ENCODE measurements around the gene SLC20A1. TPM values are rescaled to one million over a fixed set of nuclear protein-coding genes. Genes with fewer than 3 reads are reported as not detected.

Gene SLC20A1
- total RNA-seq, 1 experiment from 2014 or later: 154 TPM

DNA sequence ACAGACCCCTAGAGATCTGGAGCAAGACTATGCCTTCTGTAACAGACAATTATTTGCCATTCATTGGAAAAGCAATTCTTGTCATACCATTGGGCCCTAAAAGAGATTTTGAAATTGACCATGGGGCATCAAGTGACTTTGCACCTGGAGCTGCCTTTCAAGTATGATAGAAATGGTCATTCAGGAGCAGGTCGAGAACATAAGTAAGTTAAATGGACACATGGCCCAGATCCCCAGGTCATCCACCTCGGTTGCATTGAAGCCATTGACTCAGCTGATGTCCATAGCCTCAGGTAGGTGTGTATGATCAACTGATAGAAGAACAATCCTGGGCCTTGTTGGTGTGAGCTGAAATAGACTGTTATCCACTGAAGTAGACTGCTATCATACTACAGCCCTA is 42.0 kb upstream of the SLC20A1 start:
- TF ChIP-seq, protein P1, sequence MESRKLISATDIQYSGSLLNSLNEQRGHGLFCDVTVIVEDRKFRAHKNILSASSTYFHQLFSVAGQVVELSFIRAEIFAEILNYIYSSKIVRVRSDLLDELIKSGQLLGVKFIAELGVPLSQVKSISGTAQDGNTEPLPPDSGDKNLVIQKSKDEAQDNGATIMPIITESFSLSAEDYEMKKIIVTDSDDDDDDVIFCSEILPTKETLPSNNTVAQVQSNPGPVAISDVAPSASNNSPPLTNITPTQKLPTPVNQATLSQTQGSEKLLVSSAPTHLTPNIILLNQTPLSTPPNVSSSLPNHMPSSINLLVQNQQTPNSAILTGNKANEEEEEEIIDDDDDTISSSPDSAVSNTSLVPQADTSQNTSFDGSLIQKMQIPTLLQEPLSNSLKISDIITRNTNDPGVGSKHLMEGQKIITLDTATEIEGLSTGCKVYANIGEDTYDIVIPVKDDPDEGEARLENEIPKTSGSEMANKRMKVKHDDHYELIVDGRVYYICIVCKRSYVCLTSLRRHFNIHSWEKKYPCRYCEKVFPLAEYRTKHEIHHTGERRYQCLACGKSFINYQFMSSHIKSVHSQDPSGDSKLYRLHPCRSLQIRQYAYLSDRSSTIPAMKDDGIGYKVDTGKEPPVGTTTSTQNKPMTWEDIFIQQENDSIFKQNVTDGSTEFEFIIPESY (IDR thresholded peaks at IDR 0.05; ENCODE audit: extremely low read depth, insufficient replicate concordance, low read length): no peak
- no peak for TF ChIP-seq JUND (IDR thresholded peaks at IDR 0.05)
- TF ChIP-seq, protein P2, sequence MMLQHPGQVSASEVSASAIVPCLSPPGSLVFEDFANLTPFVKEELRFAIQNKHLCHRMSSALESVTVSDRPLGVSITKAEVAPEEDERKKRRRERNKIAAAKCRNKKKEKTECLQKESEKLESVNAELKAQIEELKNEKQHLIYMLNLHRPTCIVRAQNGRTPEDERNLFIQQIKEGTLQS (IDR thresholded peaks at IDR 0.05): no peak
- no peak for TF ChIP-seq EZH2phosphoT487 (IDR thresholded peaks at IDR 0.05; ENCODE audit: borderline replicate concordance)
- no peak for TF ChIP-seq RAD21 (IDR thresholded peaks at IDR 0.05; ENCODE audit: low read depth)
- no peak for TF ChIP-seq ZNF274 (IDR thresholded peaks at IDR 0.05; ENCODE audit: low read depth, low read length)
- TF ChIP-seq SIN3A (IDR thresholded peaks at IDR 0.05; ENCODE audit: low read depth): no peak
- TF ChIP-seq EZH2 (IDR thresholded peaks at IDR 0.05): no peak
- TF ChIP-seq, protein P3, sequence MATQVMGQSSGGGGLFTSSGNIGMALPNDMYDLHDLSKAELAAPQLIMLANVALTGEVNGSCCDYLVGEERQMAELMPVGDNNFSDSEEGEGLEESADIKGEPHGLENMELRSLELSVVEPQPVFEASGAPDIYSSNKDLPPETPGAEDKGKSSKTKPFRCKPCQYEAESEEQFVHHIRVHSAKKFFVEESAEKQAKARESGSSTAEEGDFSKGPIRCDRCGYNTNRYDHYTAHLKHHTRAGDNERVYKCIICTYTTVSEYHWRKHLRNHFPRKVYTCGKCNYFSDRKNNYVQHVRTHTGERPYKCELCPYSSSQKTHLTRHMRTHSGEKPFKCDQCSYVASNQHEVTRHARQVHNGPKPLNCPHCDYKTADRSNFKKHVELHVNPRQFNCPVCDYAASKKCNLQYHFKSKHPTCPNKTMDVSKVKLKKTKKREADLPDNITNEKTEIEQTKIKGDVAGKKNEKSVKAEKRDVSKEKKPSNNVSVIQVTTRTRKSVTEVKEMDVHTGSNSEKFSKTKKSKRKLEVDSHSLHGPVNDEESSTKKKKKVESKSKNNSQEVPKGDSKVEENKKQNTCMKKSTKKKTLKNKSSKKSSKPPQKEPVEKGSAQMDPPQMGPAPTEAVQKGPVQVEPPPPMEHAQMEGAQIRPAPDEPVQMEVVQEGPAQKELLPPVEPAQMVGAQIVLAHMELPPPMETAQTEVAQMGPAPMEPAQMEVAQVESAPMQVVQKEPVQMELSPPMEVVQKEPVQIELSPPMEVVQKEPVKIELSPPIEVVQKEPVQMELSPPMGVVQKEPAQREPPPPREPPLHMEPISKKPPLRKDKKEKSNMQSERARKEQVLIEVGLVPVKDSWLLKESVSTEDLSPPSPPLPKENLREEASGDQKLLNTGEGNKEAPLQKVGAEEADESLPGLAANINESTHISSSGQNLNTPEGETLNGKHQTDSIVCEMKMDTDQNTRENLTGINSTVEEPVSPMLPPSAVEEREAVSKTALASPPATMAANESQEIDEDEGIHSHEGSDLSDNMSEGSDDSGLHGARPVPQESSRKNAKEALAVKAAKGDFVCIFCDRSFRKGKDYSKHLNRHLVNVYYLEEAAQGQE (IDR thresholded peaks at IDR 0.05; ENCODE audit: low read depth): no peak
- no peak for TF ChIP-seq TCF7L2 (IDR thresholded peaks at IDR 0.05; ENCODE audit: borderline replicate concordance, extremely low read depth, insufficient read depth, insufficient read length)
- no peaks in the 10 kb centered on the region for H3K36me3 ChIP-seq (ENCODE audit: control insufficient read depth in 1 of 2, insufficient read depth in 2 of 2, low read length in 2 of 2)
- BruUV-seq (replicated peaks): no TSS peak
- H3K4me1 ChIP-seq (ENCODE audit: control insufficient read depth in 1 of 2, insufficient read depth in 2 of 2, low read length in 2 of 2): peaks cover 3 to 14% of the 10 kb centered on the region in 2 experiments; a peak in 3 of 4 replicates
- no peak overlapping the region for H2AFZ ChIP-seq (ENCODE audit: low read depth, low read length, poor library complexity, severe bottlenecking)
- no peaks in the 10 kb centered on the region for H3K9me2 ChIP-seq (ENCODE audit: insufficient read depth)
- H3K27ac ChIP-seq (ENCODE audit: low read depth, low read length): no peak overlapping the region
- DNase-seq (ENCODE audit: low read depth, low spot score) (no peak), ATAC-seq (no peak)
- no peak overlapping the region for H3K9ac ChIP-seq (ENCODE audit: low read length)
- POLR2A ChIA-PET: no interaction called here
- no peak overlapping the region for H3K4me3 ChIP-seq (replicated peaks in 1 of 2; ENCODE audit: low read depth in 1 of 2, low read length in 2 of 2)
- H3K27me3 ChIP-seq (ENCODE audit: insufficient read depth, low read length): no peaks in the 10 kb centered on the region
- no peaks in the 10 kb centered on the region for H4K20me1 ChIP-seq (ENCODE audit: insufficient read depth)
- H3K4me2 ChIP-seq (ENCODE audit: low read length): no peak overlapping the region
- no peaks in the 10 kb centered on the region for H3K79me2 ChIP-seq (ENCODE audit: insufficient read depth, low read length)
- RAD21 ChIA-PET (ENCODE audit: low non-redundant PET in 1 of 2, low total read pairs in 2 of 2, uncharacterized antibody in 2 of 2, unreplicated experiment in 2 of 2): no interaction called here
- H3K9me3 ChIP-seq (ENCODE audit: control insufficient read depth in 1 of 2, insufficient read depth in 1 of 2, low read depth in 1 of 2, low read length in 2 of 2): no peaks in the 10 kb centered on the region
- CTCF ChIA-PET: interaction anchor here (7.0 kb wide), 1 partner anchor 122 kb away, joined by 71 read pairs; no protein-coding TSS in a partner anchor
- intact Hi-C loops (cut with micrococcal nuclease): loop anchor here (5.0 kb wide), 1 partner anchor 284 kb away; no protein-coding TSS in a partner anchor
